Right cardiac atrium (tissue), 5 donors: Measurements from ENCODE around the gene HDAC3. TPM values are rescaled to one million over a fixed set of nuclear protein-coding genes. Genes with fewer than 3 reads are reported as not detected.
A peak's percentile ranks its signal among the peaks of the same experiment; 100 is the strongest.

Experiments
- ATAC-seq, 2 donors: fragments of 200-7000 bp; cut with Tn5 transposase; one replicate each; pipeline versions ENCODE4 v1.8.0 to v1.9.1; 2020; ENCODE audit warnings: moderate library complexity in 2 of 2, mild to moderate bottlenecking in 1 of 2
- DNase-seq, 3 donors: peaks; one replicate each; pipeline ENCODE4 v3.0.0-alpha.2; 2020
- H3K27ac ChIP-seq: one replicate; pipeline ENCODE4 v1.5.1; 2013; ENCODE audit warnings: mild to moderate bottlenecking, low read length, control low read depth, moderate library complexity
- H3K27me3 ChIP-seq: one replicate; pipeline ENCODE4 v1.6.1; 2013; ENCODE audit not compliant: control insufficient read depth, insufficient read depth
- H3K4me1 ChIP-seq: one replicate; pipeline ENCODE4 v1.6.1; 2013; ENCODE audit warnings: low read length; ENCODE audit not compliant: control insufficient read depth, insufficient read depth
- H3K4me3 ChIP-seq: one replicate; pipeline ENCODE4 v1.5.1; 2013; ENCODE audit warnings: low read length, control low read depth
- H3K9me3 ChIP-seq: one replicate; pipeline ENCODE4 v1.6.1; 2013; ENCODE audit warnings: low read length; ENCODE audit not compliant: control insufficient read depth
- WGBS: extraction: QIAGEN DNeasy Blood & Tissue Kit; methylation state at CpG from one replicate; pipeline ENCODE4 v1.1.7; 2013; 5-methylcytosine and 5-hydroxymethylcytosine counted together
- intact Hi-C, 4 donors: fragments of 100-400 bp; cut with DNase I; formaldehyde crosslinking; loops; one replicate each; pipeline versions ENCODE4 v1.11.0 to v1.14.0; 2022 to 2023
- polyA plus RNA-seq: library from polyadenylated mRNA; stranded (reverse); fragments of 200-250 nt; gene quantifications from one replicate; pipeline ENCODE4 v1.2.3, GENCODE V29; 2013
- total RNA-seq, 4 donors: library from RNA; stranded (reverse); fragmentation: NEBNext Ultra II Directional; extraction: Animal tissue kit (Norgen Biotek cat#: 25700); gene quantifications; one replicate each; pipeline ENCODE4 v1.2.1, GENCODE V29; 2021
- donor health status: healthy with polysubstance abuse.
- donor health status: DM: no; HTN: yes; CAD: no.
- donor health status: DM: no; HTN: no; CAD: no.
- donor health status: DM: no; HTN: yes; CAD: no; lungs with severe emphysema.
- donor health status: DM: yes; HTN: yes; CAD: no.

The HDAC3 gene
- total and polyA plus RNA-seq, 5 donors = 25.4 to 35.0 (median 28.8) TPM

GRCh38 chr5:141657937-141658545, 21.4 kb upstream of the HDAC3 start:
- Histone ChIP-seq H3K4me1 (no peaks in the 10 kb centered on the region), H3K4me3 (no peak overlapping the region), H3K27me3 (no peaks in the 10 kb centered on the region), H3K27ac (no peak overlapping the region), H3K9me3 (no peaks in the 10 kb centered on the region)
- intact Hi-C loops = no loop called here
- no peak for ATAC-seq
- 76% methylated on average over 8 of the region's 8 CpGs for WGBS
- DNase-seq = no peak

- ATAC-seq = no peak
Observed at GRCh38 chr5:141657404-141657803, 20.8 kb upstream of the HDAC3 start.

GRCh38 chr5:141656396-141656795, 19.7 kb upstream of the HDAC3 start:
- 91% methylated on average over 9 of the region's 9 CpGs for WGBS
- H3K27me3 ChIP-seq = no peaks in the 10 kb centered on the region
- no peak for ATAC-seq
- H3K4me3 ChIP-seq = no peak overlapping the region
- H3K27ac ChIP-seq = no peak overlapping the region
- DNase-seq = no peak
- H3K4me1 ChIP-seq = no peaks in the 10 kb centered on the region
- intact Hi-C loops = no loop called here
- no peaks in the 10 kb centered on the region for H3K9me3 ChIP-seq

More at GRCh38 chr5:141657404-141657803, 20.8 kb upstream of the HDAC3 start:
- DNase-seq = no peak
- H3K27ac ChIP-seq = no peak overlapping the region
- no peaks in the 10 kb centered on the region for H3K27me3 ChIP-seq
- intact Hi-C loops = no loop called here
- H3K4me1 ChIP-seq = no peaks in the 10 kb centered on the region
- no peaks in the 10 kb centered on the region for H3K9me3 ChIP-seq
- 97% methylated on average over 1 of the region's 1 CpG for WGBS
- H3K4me3 ChIP-seq = no peak overlapping the region

- WGBS = 87% methylated on average over 7 of the region's 7 CpGs
- intact Hi-C loops = no loop called here
- H3K4me3 ChIP-seq = no peak overlapping the region
- no peak overlapping the region for H3K27ac ChIP-seq
- ATAC-seq = no peak
- H3K4me1 ChIP-seq = no peaks in the 10 kb centered on the region
- H3K27me3 ChIP-seq = no peaks in the 10 kb centered on the region
- H3K9me3 ChIP-seq = no peaks in the 10 kb centered on the region
- no peak for DNase-seq
Observed at GRCh38 chr5:141655020-141655419, 18.4 kb upstream of the HDAC3 start.

- 81% methylated on average over 2 of the region's 2 CpGs for WGBS
- ATAC-seq (no peak), DNase-seq (no peak)
- H3K9me3 ChIP-seq = no peaks in the 10 kb centered on the region
- H3K4me1 ChIP-seq = no peaks in the 10 kb centered on the region
- intact Hi-C loops = no loop called here
- no peak overlapping the region for H3K4me3 ChIP-seq
- H3K27ac ChIP-seq = no peak overlapping the region
- H3K27me3 ChIP-seq = no peaks in the 10 kb centered on the region
Observed at GRCh38 chr5:141654298-141654697, 17.6 kb upstream of the HDAC3 start.

GRCh38 chr5:141651728-141652105, 15.1 kb upstream of the HDAC3 start:
- ATAC-seq (peak in 1 of 2 donors; percentile 2), DNase-seq (no peak)
- WGBS = 54% methylated on average over 9 of the region's 9 CpGs
- no peaks in the 10 kb centered on the region for H3K27me3 ChIP-seq
- no peak overlapping the region for H3K27ac ChIP-seq
- no peaks in the 10 kb centered on the region for H3K9me3 ChIP-seq
- no peaks in the 10 kb centered on the region for H3K4me1 ChIP-seq
- H3K4me3 ChIP-seq = peak overlapping the region; percentile 49
- intact Hi-C loops = no loop called here

- no peaks in the 10 kb centered on the region for H3K27me3 ChIP-seq
- peak; percentile 94 for ATAC-seq
- intact Hi-C loops = no loop called here
Observed at GRCh38 chr5:141650851-141651727, 14.4 kb upstream of the HDAC3 start, which contains the start of gene FCHSD1. Gene FCHSD1 (minus strand): TSS chr5:141651418. CDS start chr5:141651368, 50 bp downstream.

GRCh38 chr5:141649972-141650371, 13.3 kb upstream of the HDAC3 start:
- Histone ChIP-seq H3K9me3 (no peaks in the 10 kb centered on the region), H3K27me3 (no peaks in the 10 kb centered on the region), H3K27ac (no peak overlapping the region), H3K4me3 (no peak overlapping the region), H3K4me1 (no peaks in the 10 kb centered on the region)
- intact Hi-C loops = no loop called here
- no peak for DNase-seq
- no peak for ATAC-seq

More at GRCh38 chr5:141650851-141651727, 14.4 kb upstream of the HDAC3 start, which contains the start of gene FCHSD1:
- Histone ChIP-seq H3K9me3 (no peaks in the 10 kb centered on the region), H3K4me3 (peak within 1 kb of the TSS; percentile 49), H3K4me1 (no peaks in the 10 kb centered on the region), H3K27ac (no peak within 1 kb of the TSS)
- peak; percentile 88 to 96 (median 96) for DNase-seq
- 4% methylated on average over 50 of the region's 50 CpGs for WGBS

GRCh38 chr5:141649056-141649688, 12.5 kb upstream of the HDAC3 start:
- WGBS = 89% methylated on average over 17 of the region's 17 CpGs
- no peaks in the 10 kb centered on the region for H3K27me3 ChIP-seq
- H3K4me1 ChIP-seq = no peaks in the 10 kb centered on the region
- no peaks in the 10 kb centered on the region for H3K9me3 ChIP-seq
- H3K27ac ChIP-seq = no peak overlapping the region
- ATAC-seq = no peak
- H3K4me3 ChIP-seq = no peak overlapping the region
- intact Hi-C loops = no loop called here
- peak in 2 of 3 donors; percentile 69 for DNase-seq

- Histone ChIP-seq H3K9me3 (no peaks in the 10 kb centered on the region), H3K4me3 (no peak overlapping the region), H3K27me3 (no peaks in the 10 kb centered on the region), H3K27ac (no peak overlapping the region), H3K4me1 (no peaks in the 10 kb centered on the region)
- ATAC-seq (no peak), DNase-seq (no peak)
- 87% methylated on average over 3 of the region's 3 CpGs for WGBS
- intact Hi-C loops = no loop called here
Observed at GRCh38 chr5:141647851-141648250, 11.2 kb upstream of the HDAC3 start.

GRCh38 chr5:141647242-141647641, 10.6 kb upstream of the HDAC3 start:
- WGBS = 89% methylated on average over 5 of the region's 5 CpGs
- no peaks in the 10 kb centered on the region for H3K4me1 ChIP-seq
- no peak overlapping the region for H3K4me3 ChIP-seq
- no peaks in the 10 kb centered on the region for H3K27me3 ChIP-seq
- H3K27ac ChIP-seq = no peak overlapping the region
- intact Hi-C loops = no loop called here
- ATAC-seq = no peak
- H3K9me3 ChIP-seq = no peaks in the 10 kb centered on the region
- no peak for DNase-seq
